8988T (cell line): ENCODE results near the gene AHRR.

Experiments used
- DNase-seq: peaks from one replicate; pipeline ENCODE4 v3.0.0; 2011

AHRR gene

DNA sequence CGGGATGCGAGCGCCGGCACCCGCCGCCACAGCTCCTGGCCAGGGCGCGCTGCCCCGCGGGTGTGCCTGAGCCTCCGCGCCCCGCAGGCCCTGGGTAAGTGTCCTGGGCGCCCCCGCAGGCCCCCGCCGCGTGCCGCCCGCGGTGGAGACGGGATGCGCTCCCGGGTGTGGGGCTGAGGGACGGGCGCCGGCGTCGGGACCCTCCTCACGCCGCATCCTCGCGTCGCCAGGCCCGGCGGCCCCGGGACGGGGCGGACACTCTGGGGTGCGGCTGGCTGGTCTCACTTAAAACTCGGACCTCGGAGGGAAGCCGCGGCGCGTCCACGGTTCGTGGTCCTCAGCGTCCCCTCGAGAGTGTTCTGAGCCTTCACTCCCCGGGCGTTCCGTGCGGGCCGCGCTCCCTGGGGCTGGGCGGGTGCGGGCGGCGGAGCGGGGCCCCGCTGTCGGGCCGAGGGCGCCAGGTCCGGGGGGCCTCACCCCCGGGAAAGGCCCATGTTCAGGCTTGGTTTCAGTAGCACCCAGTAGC is 275 bp downstream of the AHRR start:
- DNase-seq: no peak

DNA sequence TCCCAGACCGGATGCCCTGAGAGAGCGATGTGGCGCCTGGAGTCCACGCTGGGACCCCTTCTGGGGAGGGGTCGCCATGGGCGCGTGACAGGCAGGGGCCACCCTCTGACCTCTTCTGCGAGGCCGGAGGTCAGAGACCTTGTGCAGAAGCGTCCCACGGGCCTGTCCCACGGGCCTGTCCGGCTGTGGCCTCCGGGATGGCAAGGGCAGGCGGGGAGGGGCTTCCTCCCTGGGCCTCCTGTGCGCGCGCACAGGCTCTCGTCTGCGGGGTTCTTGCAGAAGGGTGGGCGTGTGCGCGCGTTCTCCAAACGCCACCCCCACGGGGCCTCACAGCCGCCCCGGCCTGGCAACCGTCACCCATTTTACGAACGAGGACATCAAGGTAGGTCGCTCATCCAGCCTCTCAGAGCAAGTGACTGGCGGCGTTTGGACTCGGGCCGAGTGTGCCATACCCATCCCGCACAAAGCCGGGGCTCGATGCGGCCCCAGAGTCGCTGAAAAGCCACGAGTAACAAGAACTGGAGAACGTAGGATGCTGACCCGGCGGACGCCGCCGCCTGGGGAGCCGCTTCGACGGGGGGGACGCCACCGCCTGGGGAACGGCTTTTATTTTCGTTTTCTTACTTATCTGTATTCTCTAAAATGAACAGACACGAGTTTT is 897 bp downstream of the AHRR start:
- no peak for DNase-seq

DNA sequence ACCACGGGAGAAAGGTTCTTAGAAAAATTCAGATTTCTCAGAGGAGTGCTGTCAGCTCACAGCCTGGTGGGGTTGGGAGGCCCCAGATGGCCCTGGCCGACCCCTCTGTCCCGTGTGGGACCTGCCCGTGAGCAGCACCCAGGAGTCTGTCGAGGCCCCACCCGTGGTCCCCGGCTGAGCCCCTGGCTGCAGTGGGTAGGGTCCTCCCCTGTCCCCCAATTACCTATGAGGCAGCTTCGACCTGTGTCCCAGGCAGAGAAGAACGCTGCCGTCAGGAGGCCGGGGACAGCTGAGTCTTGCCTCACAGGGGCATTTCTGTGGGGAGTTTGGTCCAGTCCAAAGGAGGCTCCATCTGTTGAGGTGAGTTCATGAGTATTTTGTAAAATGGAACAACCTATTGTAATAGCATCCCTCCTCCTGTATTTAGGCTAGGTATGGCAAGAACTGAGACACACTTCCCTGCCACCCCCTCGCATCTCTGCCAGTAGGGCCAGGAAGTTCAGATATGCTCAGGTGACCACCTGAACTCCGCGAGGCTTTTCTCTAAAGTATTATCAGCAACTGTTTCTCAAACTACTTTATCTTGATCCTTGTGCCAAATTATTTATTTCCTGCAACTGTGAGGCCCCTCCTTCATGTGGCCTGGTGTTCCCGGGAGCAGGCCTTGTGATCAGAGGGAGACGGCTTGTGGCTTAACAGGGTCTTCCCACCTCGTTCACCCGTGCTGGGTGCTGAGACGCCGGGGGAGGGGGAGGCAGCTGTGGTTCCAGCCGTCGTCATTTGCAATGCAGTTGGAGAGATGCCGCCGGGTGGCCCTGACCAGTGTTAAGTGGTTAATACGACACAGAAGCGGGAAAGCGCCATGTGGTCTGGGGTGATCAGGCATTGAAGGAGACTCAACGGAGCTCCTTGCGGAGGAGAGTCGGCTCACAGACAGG is 1.7 kb downstream of the AHRR start:
- no peak for DNase-seq

DNA sequence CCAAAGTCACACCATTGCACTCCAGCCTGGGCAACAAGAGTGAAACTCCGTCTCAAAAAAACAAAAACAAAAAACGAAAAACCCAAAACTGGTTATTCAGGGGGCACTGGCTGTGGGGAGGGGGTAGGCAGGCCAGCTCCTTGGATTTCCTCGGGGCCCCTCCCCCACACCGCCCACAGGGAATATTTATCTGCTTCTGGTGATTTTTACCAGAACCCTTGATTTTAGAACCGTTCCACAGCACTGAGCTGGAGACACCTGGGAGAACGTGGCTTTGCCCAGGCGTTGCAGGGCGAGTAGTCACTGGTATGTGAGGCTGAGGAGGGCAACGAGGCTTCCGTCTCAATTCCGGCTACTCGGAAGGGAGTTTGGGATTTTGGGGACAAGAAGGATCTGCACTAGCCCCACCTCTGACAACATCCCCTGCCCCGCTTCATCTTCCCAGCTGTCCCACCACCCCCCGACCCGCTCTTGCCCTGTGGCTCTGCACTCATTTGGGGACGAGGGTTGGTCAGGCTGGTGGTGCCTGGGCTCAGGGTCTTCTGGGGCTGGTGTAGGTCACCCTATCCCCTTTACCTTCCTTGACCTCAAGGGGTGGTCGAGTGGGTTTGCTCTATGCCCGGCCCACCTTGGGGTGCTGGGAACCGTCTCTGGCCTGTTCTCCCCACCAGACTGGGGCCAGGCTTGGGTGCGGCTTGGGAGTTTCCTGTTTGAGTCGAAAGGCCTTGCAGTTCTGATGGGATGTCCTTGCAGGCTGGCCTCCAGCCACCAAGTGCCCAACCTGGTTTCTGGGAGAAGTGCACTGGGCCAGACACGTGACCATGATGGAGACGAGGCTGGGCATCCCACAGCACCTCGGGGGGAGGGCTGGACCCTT is 3.5 kb downstream of the AHRR start:
- DNase-seq: no peak

DNA sequence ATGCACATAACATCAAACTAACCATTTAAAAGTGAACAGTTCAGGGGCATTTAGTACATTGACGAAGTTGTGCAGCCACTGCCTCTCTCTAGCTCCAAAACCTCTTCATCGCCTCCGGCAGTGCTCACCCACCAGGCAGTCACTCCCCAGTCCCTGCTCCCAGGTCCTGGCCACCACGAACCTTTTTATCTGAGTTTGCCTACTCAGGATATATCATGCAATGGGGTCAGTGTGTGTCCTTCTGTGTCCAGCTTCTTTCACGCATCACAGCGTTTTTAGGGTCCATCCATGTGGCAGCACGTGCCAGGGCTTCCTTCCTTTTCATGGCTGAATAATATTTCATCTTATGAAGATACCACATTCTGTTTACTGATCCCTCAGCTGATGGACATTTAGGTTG is 4.6 kb downstream of the AHRR start:
- no peak for DNase-seq

DNA sequence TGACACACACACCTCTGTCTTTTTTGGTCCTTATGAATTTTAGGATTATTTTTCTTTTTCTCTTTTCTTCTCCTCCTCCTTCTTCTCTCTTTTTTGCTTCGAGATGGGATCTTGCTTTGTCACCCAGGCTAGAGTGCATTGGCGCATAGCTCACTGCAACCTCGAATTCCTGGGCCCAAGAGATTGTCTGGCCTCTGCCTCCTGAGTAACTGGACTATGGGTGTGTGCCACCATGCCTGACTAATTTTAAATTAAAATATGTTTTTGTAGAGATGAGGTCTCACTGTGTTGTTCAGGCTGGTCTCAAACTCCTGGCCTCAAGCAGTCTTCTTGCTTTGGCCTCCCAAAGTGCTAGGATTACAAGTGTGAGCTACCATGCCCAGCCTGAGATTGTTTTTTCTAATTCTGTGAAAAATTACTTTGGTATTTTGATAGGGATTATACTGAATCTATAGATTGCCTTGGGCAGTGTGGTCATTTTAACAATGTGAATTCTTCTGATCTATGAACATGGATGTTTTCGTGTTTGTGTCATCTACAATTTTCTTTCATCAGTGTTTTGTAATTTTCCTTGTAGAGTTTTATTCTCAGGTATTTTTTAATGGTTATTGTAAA is 7.7 kb downstream of the AHRR start:
- no peak for DNase-seq

DNA sequence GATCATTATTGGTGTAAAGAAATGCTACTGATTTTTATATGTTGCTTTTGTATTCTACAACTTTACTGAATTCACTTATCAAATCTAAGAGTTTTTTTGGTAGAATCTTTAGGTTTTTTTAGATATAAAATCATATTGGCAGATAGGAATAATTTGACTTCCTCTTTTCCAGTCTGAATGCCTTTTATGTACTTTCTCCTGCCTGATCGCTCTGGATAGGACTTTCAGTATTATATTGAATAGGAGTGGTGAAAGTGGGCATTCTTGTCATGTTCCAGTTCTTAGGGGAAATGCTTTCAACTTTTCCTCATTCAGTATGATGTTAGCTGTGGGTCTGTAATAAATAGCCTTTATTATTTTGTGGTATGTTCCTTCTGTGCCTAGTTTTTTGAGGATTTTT is 8.3 kb downstream of the AHRR start:
- no peak for DNase-seq

DNA sequence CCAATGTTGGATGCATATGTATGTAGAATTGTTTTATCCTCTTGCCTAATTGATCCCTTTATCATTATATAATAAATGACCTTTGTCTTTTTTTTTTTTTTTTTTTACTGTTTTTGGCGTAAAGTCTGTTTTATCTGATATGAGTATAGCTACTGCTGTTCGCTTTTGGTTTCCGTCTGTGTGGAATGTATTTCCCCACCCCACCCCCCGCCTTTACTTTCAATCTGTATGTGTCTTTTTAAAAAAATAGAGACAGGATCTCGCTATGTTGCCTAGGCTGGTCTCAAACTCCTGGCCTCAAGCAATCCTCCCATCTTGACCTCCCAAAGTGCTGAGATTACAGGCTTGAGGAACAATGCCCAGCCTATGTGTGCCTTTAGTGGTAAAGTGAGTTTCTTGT is 11.3 kb downstream of the AHRR start:
- DNase-seq: no peak

DNA sequence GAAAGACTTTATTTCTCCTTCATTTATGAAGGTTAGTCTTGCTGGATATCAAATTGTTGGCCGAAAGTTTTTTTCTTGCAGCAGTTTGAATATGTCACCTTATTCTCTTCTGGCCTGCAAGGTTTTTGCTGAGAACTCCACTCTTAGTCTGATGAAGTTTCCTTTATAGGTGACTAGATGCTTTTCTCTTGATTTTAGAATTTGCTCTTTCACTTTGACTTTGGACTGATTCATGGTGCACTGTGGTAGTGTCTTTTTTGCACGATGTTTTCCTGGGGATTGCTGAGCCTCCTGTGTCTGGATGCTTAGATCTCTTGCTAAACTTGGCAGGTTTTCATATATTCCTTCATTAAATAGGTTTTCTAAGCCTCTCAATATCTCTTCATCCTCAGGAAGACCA is 12.4 kb downstream of the AHRR start:
- no peak for DNase-seq

DNA sequence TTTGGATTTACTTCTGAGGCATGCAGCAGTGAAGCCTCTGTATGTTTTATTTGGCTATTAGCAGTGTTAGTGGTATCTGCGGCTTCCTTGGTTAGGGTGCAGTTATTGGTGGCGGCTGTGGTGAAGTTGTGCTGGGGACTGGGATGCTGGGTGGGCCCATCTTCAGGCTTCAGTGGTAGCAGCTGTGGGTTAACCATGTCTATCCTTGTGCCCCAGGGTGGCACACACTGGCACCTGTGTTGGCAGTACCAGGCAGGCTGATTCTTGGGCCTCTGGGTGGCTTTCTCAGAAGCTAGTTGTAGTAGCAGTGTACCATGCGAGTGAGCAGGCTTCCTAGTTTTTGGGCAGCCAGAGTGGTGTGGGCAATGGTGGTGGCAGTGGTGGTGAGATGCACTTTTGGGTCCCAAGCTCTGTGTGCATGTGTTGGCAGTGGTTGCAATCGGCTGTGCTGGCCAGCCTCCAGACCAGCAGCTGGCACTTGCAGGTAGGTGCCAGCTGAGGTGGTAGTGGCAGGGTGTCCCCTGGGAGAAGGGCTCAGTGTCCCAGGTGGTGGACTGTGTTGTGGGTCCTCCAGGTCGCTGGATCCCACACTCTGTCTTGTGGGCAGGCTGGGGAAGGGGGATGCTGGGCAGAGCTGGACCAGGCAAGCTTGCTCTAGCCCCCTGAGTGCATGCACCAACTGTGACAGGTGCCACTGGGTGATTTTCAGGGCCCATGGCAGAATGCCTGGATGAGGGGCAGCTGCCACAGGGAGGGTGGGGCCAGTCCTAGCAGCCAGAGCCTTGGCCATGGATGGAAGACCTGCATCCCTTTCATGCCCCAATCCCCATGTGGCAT is 13.6 kb downstream of the AHRR start:
- no peak for DNase-seq

DNA sequence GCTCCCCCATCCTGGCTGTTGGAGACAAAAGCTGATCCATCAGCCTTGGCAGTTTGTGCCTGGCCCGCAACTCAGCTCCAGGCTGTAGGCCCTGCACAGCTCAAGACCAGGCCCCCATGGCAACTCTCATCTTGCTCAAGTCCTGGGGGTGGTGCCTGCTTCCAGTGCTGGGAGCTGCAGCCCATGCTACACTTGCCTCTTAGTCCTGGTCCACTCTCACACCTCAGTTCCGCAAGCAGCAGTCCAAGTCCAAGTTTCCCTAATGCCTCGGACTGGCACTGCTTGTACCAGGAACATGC is 14.2 kb downstream of the AHRR start:
- no peak for DNase-seq

DNA sequence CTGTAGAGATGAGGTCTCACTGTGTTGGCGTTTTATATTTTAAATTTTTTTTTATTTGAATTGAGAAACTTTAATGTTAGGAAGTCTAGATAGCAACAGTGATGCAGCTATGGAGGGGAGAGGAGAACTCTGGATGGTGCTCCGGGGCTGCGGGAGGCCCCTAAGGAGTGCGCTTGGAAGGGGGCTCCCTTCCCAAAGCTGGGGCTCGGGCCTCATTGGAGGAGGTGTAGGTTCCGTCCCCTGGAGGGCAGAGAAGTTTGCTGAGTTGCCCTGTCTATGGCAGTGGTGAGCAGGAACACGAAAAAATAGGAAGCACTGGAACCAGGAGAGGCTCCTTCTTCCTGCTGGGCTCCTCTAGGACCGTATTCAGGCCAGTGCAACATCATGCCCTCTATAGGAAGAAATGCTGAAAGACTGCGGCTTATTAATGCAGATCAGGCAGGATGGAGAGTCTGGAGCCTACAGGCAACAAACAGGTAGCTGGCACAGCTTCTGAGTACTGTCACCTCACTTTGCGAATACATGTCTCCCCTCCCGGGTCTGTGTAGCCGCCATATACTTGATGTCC is 16.1 kb downstream of the AHRR start:
- peak; percentile 76 for DNase-seq

DNA sequence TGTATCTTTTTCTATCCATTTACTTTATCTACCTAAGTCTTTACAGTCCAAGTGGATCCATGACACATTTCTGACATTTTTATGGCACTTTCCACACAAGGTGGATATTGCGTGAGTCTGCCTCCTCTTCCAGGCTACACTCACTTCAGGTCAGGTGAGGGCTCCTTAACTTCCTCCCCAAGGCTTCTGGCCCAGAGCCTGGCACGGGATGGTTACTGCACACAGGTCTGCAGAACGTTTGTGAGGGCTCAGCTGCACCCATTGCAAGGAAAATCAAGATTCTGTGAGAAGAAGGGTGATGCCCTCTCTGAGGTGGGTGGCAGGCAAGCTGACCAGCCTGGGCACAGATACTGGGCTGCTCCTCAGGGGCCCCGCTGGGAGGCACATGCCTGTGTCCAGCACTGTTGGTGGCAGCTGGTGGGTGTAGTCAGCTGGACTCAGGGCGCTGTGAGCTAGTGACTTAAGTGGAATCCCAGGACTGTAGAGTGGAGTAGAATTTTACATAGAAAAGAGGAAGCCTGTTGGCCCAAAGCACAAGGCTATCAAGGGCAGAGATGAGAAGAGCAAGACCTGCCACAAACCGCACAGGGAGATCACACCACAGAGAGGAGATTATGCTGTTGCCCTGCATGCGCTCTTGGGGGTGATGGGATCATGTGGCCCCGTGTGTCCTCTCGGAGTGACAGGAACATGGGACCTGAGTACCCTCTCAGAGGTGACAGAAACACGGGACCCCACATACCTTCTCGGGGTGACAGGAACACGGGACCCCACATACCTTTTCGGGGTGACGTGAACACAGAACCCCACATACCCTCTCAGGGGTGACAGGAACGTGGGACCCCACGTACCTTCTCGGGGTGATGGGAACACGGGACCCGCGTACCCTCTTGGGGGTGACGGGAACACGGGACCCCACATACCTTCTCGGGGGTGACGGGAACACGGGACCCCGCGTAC is 21.3 kb downstream of the AHRR start:
- peak; percentile 24 for DNase-seq

DNA sequence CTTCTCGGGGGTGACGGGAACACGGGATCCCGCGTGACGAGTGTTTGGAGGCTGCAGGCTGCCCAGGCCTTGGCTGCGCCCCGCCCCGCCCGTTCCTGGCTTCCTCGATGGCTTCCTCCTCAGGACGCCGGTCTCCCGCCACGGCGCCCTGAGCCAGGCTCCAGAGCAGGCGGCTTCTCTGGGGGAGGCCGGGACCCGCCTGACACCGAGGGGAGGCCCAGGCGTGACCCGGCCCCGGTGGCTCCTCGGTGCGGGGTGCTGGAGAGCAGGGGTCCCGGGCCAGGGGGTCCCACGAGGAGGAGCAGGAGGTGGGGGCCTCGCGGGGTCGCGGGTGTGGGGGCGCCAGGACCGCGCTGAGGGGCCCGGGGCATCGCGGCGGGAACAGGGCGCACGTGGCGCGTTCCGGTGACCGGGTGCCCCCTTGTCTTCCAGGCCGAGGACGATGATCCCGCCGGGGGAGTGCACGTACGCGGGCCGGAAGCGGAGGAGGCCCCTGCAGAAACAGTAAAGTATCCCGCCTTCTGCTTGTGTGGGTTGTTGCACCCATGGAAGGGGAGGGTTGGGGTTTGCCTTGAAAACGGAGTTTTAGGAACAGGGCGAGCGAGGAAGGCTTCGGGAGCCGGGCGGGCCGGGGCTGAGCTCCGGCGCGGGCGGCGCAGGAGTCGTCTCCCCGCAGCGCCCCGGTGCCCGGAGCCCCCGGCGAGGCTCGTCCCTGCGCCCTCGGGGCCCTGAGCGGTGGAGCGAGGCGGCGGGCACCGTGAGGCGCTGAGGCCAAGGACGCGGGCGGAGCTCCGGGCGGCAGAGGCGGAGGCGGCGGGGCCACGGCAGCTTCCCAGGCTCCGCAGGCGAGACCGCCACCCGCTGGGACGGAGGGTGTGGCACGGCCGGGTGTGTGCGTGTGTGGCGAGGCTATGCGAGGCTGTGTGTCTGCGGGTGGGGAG is 22.2 kb downstream of the AHRR start:
- DNase-seq: peak; percentile 60

DNA sequence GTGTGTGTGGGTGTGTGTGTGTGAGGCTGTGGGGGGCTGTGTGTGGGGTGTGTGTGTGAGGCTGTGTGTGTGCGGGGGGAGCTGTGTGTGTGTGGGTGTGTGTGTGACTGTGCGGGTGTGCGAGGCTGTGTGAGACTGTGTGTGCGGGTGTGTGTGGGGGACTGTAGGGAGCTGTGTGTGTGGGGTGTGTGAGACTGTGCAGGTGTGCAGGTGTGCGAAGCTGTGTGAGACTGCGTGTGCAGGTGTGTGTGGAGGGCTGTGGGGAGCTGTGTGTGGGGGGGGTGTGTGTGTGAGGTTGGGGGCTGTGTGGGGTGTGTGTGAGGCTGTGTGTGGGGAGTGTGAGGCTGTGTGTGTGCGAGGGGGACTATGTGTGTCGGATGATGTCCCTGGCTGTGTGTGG is 23.2 kb downstream of the AHRR start:
- no peak for DNase-seq

DNA sequence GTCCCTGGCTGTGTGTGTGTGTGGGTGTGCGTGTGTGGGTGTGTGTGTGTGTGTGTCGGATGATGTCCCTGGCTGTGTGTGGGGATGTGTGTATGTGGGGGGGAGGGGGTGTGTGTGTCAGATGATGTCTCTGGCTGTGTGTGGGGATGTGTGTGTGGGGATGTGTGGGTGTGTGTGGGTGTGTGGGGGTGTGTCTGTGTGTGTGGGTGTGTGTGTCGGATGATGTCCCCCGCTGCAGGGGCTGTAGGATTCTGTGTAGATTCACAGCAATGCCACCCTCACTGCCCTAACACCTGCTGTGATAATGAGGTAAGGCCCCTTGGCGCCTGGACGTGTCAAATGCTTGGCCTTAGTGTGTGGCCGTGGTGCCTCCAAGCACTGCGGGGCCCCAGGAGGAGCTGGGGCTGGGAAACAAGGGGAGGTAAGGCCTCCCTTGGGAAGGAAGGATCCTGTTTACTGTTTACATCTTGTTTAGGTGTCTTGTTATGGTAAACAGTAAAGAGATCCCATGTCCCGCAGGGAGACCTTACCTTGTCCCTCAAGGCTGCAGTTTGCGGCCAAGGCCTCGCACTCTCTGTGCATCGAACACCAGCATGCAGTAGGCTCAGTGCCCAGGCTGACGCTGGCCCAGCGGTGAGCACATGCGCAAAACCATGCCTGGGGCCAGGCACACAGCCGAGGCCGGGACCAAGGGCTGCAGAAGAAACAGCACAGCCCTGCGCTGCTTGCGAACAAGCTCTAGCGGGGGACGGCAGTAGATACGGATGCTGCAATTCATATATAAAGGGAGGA is 24.1 kb downstream of the AHRR start:
- DNase-seq: peak; percentile 38

DNA sequence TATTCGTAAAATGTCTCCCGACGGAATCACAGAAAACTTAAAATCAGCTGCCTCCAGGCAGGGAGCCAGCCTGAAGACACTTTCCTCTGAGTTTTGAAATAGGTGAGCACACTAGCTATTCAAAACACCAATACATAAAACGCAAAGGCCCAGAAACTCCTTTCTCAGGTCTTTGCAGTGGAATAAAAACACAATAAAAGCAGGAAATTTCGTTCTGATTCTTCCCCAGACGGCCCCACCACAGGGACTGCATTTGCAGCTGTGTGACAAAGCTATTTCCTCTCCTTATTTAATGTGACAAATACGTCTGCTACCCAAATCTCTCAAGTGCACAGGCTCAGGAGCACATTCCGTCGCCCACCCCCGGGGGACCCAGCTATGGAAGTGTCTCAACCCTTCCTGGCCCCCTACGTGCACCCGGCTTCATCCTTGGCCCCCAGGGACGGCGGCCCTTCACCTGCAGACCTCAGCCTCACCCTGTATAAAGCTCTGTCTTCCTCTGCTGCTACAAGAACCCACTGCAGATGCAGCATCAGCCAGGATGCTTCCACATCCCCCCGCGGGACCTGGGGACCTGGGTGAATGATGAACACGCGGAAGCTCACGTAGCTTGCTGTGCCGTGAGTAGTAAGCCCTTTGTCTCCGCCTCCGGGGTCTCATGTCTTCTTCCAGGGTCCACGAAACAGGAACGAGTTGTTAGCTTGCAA is 24.9 kb downstream of the AHRR start:
- peak; percentile 41 for DNase-seq
